GM12878 (cell line): ENCODE data around the gene FBXL3. TPM values are rescaled to one million over a fixed set of nuclear protein-coding genes. Genes with fewer than 3 reads are reported as not detected.

Experiments
- ASH2L ChIP-seq: fragments of 300-600, 200-600 bp; sonication (generic); IDR thresholded peaks from 2 replicates; pipeline ENCODE4 v1.6.1; 2017; ENCODE audit warnings: low read depth, mild to moderate bottlenecking, borderline replicate concordance
- BHLHE40 ChIP-seq, 2 experiments: fragments of 450-650 bp in 1 of 2; IDR thresholded peaks; 2 replicates each; pipeline ENCODE4 v1.6.1; 2011 to 2017; ENCODE audit warnings: low read depth in 2 of 2, borderline replicate concordance in 1 of 2, improper control_type of control experiment in 1 of 2, low read length in 1 of 2, mild to moderate bottlenecking in 1 of 2
- CREM ChIP-seq: IDR thresholded peaks from 2 replicates; pipeline ENCODE4 v1.6.1; 2014; ENCODE audit warnings: antibody characterized with exemption, low read depth
- EED ChIP-seq: sonication (generic); IDR thresholded peaks from 2 replicates; pipeline ENCODE4 v1.6.1; 2016; ENCODE audit warnings: antibody characterized with exemption, low read depth
- EGR1 ChIP-seq, 2 experiments: IDR thresholded peaks; 1 replicate in 1 of 2; 2 replicates in 1 of 2; pipeline ENCODE4 v1.6.1; 2011 to 2012; ENCODE audit warnings: low read depth in 2 of 2, low read length in 2 of 2, borderline replicate concordance in 1 of 2, mild to moderate bottlenecking in 1 of 2, moderate library complexity in 1 of 2
- FOS ChIP-seq: IDR thresholded peaks from 3 replicates; pipeline ENCODE4 v1.6.1; 2011; ENCODE audit warnings: borderline replicate concordance; ENCODE audit not compliant: insufficient read length; ENCODE audit errors: extremely low read depth
- FOXM1 ChIP-seq: IDR thresholded peaks from 2 replicates; pipeline ENCODE4 v1.6.1; 2012; ENCODE audit warnings: low read depth, mild to moderate bottlenecking, inconsistent platforms, low read length, moderate library complexity
- HDAC6 ChIP-seq: fragments of 200-600 bp; sonication (generic); IDR thresholded peaks from one replicate; pipeline ENCODE4 v1.8.0; 2017; ENCODE audit warnings: antibody characterized with exemption; ENCODE audit not compliant: unreplicated experiment
- MTA3 ChIP-seq: IDR thresholded peaks from 2 replicates; pipeline ENCODE4 v1.6.1; 2012; ENCODE audit warnings: low read length, inconsistent platforms, borderline replicate concordance
- MYC ChIP-seq: IDR thresholded peaks from 2 replicates; pipeline ENCODE4 v1.6.1; 2011; ENCODE audit warnings: mild to moderate bottlenecking, low read length, moderate library complexity, inconsistent platforms; ENCODE audit not compliant: insufficient read depth, insufficient replicate concordance, insufficient read length, severe bottlenecking
- NFYA ChIP-seq: IDR thresholded peaks from 2 replicates; pipeline ENCODE4 v1.6.1; 2011; ENCODE audit warnings: low read depth, mild to moderate bottlenecking, low read length, improper control_type of control experiment, borderline replicate concordance
- NRF1 ChIP-seq: conservative IDR thresholded peaks from 2 replicates; pipeline ENCODE4 v1.6.1; 2011; ENCODE audit warnings: mild to moderate bottlenecking, low read depth, low read length, improper control_type of control experiment
- PAX8 ChIP-seq: fragments of 450-650 bp; IDR thresholded peaks from 2 replicates; pipeline ENCODE4 v1.6.1; 2017; ENCODE audit warnings: mild to moderate bottlenecking, moderate library complexity
- PML ChIP-seq: IDR thresholded peaks from 2 replicates; pipeline ENCODE4 v1.6.1; 2012; ENCODE audit warnings: low read length, inconsistent platforms
- POLR2AphosphoS2 ChIP-seq: IDR thresholded peaks from 2 replicates; pipeline ENCODE4 v1.6.1; 2011; ENCODE audit warnings: low read depth, mild to moderate bottlenecking, low read length, improper control_type of control experiment, moderate library complexity
- STAT1 ChIP-seq: fragments of 450-650 bp; conservative IDR thresholded peaks from 2 replicates; pipeline ENCODE4 v1.6.1; 2014; ENCODE audit warnings: antibody characterized with exemption, mild to moderate bottlenecking
- STAT3 ChIP-seq: IDR thresholded peaks from 2 replicates; pipeline ENCODE4 v1.6.1; 2011; ENCODE audit warnings: low read depth, low read length, improper control_type of control experiment
- SUPT20H ChIP-seq: IDR thresholded peaks from 2 replicates; pipeline ENCODE4 v1.6.1; 2011; ENCODE audit warnings: low read depth, mild to moderate bottlenecking, low read length, moderate library complexity, borderline replicate concordance; ENCODE audit not compliant: control insufficient read depth
- TARDBP ChIP-seq: IDR thresholded peaks from 2 replicates; pipeline ENCODE4 v1.6.1; 2016; ENCODE audit warnings: borderline replicate concordance
- TBL1XR1 ChIP-seq: IDR thresholded peaks from 2 replicates; pipeline ENCODE4 v1.6.1; 2012; ENCODE audit warnings: low read depth, low read length, improper control_type of control experiment
- TCF12 ChIP-seq: IDR thresholded peaks from 2 replicates; pipeline ENCODE4 v1.6.1; 2011; ENCODE audit warnings: low read depth, mild to moderate bottlenecking, low read length
- ZNF274 ChIP-seq: IDR thresholded peaks from one replicate; pipeline ENCODE4 v1.8.0; 2011; ENCODE audit not compliant: insufficient read length, insufficient read depth
- polyA plus RNA-seq, 11 experiments: library from polyadenylated mRNA; depleted of rRNA in 4 of 11; unstranded in 6 of 11; stranded (reverse) in 5 of 11; fragments of >200 nt; fragmentation: Nextera tagmentation in 4 of 11; fragmentation: Illumina TruSeq in 1 of 11; extraction: Ambion mirVana in 4 of 11; extraction: Trizol in 1 of 11; gene quantifications; 1 replicate in 1 of 11; 2 replicates in 10 of 11; pipeline versions ENCODE4 v1.2.1 to v1.2.3, GENCODE V29; 2011 to 2016; ENCODE audit warnings: inconsistent platforms in 2 of 11, missing spikeins in 2 of 11, low read depth in 1 of 11
- total RNA-seq, 4 experiments: library from RNA; depleted of rRNA in 3 of 4; stranded (reverse); fragments of >200 nt in 3 of 4; fragmentation: Illumina TruSeq in 1 of 4; extraction: Trizol in 1 of 4; gene quantifications; 2 replicates each; pipeline versions ENCODE4 v1.2.1 to v1.2.3, GENCODE V29; 2013 to 2021
- TF ChIP-seq, protein P1 (sequence below): fragments of 450-650 bp; IDR thresholded peaks from 2 replicates; pipeline ENCODE4 v1.6.1; 2014; ENCODE audit warnings: mild to moderate bottlenecking
- TF ChIP-seq, protein P2 (sequence below): IDR thresholded peaks from 2 replicates; pipeline ENCODE4 v1.6.1; 2012; ENCODE audit warnings: improper control_type of control experiment, low read depth, low read length; ENCODE audit not compliant: insufficient replicate concordance
- TF ChIP-seq, protein P3 (sequence below): IDR thresholded peaks from 2 replicates; pipeline ENCODE4 v1.6.1; 2012; ENCODE audit warnings: low read depth, low read length, improper control_type of control experiment

FBXL3 gene
- total and polyA plus RNA-seq, 10 of the 15 experiments (the other 5 are each of a cell fraction or from before 2014, with no cell fraction given): 9.0 to 26.4 (median 19.7) TPM

DNA sequence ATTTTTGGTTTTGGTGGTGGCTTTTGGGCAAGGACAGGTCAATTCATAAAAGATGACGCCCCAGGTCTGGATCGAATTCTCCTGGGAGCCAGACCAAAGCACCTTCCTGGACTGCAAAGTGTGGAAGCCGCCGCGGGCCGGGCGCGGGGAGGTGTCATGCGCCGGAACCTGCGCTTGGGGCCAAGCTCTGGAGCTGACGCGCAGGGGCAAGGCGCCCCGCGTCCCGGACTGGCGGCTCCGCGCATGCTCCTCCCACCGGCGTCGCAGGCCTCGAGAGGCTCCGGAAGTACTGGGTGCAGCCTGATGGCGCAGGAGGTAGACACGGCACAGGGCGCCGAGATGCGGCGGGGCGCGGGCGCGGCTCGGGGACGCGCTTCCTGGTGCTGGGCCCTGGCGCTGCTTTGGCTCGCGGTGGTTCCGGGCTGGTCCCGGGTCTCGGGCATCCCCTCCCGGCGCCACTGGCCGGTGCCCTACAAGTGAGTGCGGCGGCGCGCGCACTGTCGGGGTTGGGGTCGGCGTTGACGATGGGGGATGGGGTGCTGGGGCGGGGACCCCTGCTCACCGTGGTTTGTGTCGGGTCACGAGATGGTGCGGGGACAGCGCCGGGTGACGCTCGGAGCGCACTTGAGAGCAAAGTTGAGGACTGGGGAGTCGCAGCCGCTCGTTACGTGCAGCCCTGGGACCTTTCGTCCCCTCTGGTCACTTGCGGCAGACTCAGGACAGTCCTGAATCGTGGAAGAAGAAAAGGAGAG, 35.0 kb downstream of the FBXL3 start, which contains the start of gene CLN5 (continued):
- TF ChIP-seq CREM: peak; percentile 98
- TF ChIP-seq, protein P1, sequence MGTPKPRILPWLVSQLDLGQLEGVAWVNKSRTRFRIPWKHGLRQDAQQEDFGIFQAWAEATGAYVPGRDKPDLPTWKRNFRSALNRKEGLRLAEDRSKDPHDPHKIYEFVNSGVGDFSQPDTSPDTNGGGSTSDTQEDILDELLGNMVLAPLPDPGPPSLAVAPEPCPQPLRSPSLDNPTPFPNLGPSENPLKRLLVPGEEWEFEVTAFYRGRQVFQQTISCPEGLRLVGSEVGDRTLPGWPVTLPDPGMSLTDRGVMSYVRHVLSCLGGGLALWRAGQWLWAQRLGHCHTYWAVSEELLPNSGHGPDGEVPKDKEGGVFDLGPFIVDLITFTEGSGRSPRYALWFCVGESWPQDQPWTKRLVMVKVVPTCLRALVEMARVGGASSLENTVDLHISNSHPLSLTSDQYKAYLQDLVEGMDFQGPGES: no peak
- TF ChIP-seq TBL1XR1: no peak
- no peak for TF ChIP-seq FOXM1
- TF ChIP-seq ZNF274: no peak
- no peak for TF ChIP-seq PAX8
- TF ChIP-seq HDAC6: peak; percentile 48
- TF ChIP-seq ASH2L: no peak
- TF ChIP-seq FOS: no peak
- TF ChIP-seq POLR2AphosphoS2: peak; percentile 73; the same call in 1 of the 2 replicates
- no peak for TF ChIP-seq EGR1 (IDR thresholded peaks at IDR 0.05; ENCODE audit: borderline replicate concordance in 1 of 2, low read depth in 2 of 2, low read length in 2 of 2)
- TF ChIP-seq MTA3: no peak
- 0 out of 2 replicates have a peak, but pooled peaks have one; percentile 9 for TF ChIP-seq TCF12
- no peak for TF ChIP-seq STAT3
- no peak for TF ChIP-seq TARDBP
- TF ChIP-seq BHLHE40 (IDR thresholded peaks at IDR 0.05; ENCODE audit: borderline replicate concordance in 1 of 2, low read depth in 2 of 2, low read length in 1 of 2): peak in 1 of 2 experiments; percentile 81
- TF ChIP-seq, protein P2, sequence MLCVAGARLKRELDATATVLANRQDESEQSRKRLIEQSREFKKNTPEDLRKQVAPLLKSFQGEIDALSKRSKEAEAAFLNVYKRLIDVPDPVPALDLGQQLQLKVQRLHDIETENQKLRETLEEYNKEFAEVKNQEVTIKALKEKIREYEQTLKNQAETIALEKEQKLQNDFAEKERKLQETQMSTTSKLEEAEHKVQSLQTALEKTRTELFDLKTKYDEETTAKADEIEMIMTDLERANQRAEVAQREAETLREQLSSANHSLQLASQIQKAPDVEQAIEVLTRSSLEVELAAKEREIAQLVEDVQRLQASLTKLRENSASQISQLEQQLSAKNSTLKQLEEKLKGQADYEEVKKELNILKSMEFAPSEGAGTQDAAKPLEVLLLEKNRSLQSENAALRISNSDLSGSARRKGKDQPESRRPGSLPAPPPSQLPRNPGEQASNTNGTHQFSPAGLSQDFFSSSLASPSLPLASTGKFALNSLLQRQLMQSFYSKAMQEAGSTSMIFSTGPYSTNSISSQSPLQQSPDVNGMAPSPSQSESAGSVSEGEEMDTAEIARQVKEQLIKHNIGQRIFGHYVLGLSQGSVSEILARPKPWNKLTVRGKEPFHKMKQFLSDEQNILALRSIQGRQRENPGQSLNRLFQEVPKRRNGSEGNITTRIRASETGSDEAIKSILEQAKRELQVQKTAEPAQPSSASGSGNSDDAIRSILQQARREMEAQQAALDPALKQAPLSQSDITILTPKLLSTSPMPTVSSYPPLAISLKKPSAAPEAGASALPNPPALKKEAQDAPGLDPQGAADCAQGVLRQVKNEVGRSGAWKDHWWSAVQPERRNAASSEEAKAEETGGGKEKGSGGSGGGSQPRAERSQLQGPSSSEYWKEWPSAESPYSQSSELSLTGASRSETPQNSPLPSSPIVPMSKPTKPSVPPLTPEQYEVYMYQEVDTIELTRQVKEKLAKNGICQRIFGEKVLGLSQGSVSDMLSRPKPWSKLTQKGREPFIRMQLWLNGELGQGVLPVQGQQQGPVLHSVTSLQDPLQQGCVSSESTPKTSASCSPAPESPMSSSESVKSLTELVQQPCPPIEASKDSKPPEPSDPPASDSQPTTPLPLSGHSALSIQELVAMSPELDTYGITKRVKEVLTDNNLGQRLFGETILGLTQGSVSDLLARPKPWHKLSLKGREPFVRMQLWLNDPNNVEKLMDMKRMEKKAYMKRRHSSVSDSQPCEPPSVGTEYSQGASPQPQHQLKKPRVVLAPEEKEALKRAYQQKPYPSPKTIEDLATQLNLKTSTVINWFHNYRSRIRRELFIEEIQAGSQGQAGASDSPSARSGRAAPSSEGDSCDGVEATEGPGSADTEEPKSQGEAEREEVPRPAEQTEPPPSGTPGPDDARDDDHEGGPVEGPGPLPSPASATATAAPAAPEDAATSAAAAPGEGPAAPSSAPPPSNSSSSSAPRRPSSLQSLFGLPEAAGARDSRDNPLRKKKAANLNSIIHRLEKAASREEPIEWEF: no peak
- TF ChIP-seq, protein P3, sequence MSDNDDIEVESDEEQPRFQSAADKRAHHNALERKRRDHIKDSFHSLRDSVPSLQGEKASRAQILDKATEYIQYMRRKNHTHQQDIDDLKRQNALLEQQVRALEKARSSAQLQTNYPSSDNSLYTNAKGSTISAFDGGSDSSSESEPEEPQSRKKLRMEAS: peak; percentile 47
- peak; percentile 86; the same call in 1 of the 2 replicates for TF ChIP-seq PML
- TF ChIP-seq SUPT20H: no peak
- TF ChIP-seq NRF1: peak; percentile 96
- peak; percentile 91 for TF ChIP-seq STAT1
- no peak for TF ChIP-seq MYC
- no peak for TF ChIP-seq NFYA
- no peak for TF ChIP-seq EED
